WTC11 (cell line): ENCODE data around the gene KPNA4.

Experiments used
- ARID4B ChIP-seq: sonication (generic); formaldehyde crosslinking; IDR thresholded peaks from 2 replicates; pipeline ENCODE4 v1.8.0; 2023; ENCODE audit warnings: missing genetic modification reagents, mild to moderate bottlenecking, borderline replicate concordance
- ATF3 ChIP-seq: sonication (generic); formaldehyde crosslinking; conservative IDR thresholded peaks from 2 replicates; pipeline ENCODE4 v1.8.1; 2022; ENCODE audit warnings: mild to moderate bottlenecking, missing genetic modification reagents
- CTCF ChIP-seq: fragments of 200-600 bp; IDR thresholded peaks from 2 replicates; pipeline ENCODE4 v1.8.0; 2022; ENCODE audit warnings: antibody characterized with exemption
- FOXP1 ChIP-seq: sonication (generic); formaldehyde crosslinking; IDR thresholded peaks from 2 replicates; pipeline ENCODE4 v1.8.0; 2022; ENCODE audit warnings: missing genetic modification reagents, mild to moderate bottlenecking, moderate library complexity, borderline replicate concordance
- SP1 ChIP-seq: sonication (generic); formaldehyde crosslinking; conservative IDR thresholded peaks from 2 replicates; pipeline ENCODE4 v1.8.1; 2022; ENCODE audit warnings: missing genetic modification reagents
- ZNF232 ChIP-seq: sonication (generic); formaldehyde crosslinking; IDR thresholded peaks from 2 replicates; pipeline ENCODE4 v1.8.0; 2022; ENCODE audit warnings: mild to moderate bottlenecking, missing genetic modification reagents
- ZNF281 ChIP-seq: sonication (generic); formaldehyde crosslinking; IDR thresholded peaks from 2 replicates; pipeline ENCODE4 v1.8.0; 2023; ENCODE audit warnings: mild to moderate bottlenecking, missing genetic modification reagents

- TF ChIP-seq ARID4B (no peak), ATF3 (CRISPR knock-in tag) (no peak), CTCF (no peak), ZNF281 (no peak), ZNF232 (CRISPR knock-in tag) (no peak), SP1 (CRISPR knock-in tag) (no peak), FOXP1 (CRISPR knock-in tag) (no peak)
Measured at GRCh38 chr3:160475153-160475552, 90.2 kb downstream of the KPNA4 start.
